GM12878 (cell line): ENCODE data around the gene CCDC169. TPM values are rescaled to one million over a fixed set of nuclear protein-coding genes. Genes with fewer than 3 reads are reported as not detected.

Experiments
- BACH1 ChIP-seq: fragments of 450-650 bp; IDR thresholded peaks from 2 replicates; pipeline ENCODE4 v1.6.1; 2017; ENCODE audit warnings: mild to moderate bottlenecking, borderline replicate concordance
- CEBPZ ChIP-seq: fragments of 150-350 bp; IDR thresholded peaks from 2 replicates; pipeline ENCODE4 v1.6.1; 2016; ENCODE audit warnings: low read depth, low read length
- DPF2 ChIP-seq: fragments of 450-650 bp; IDR thresholded peaks from 2 replicates; pipeline ENCODE4 v1.6.1; 2017; ENCODE audit warnings: mild to moderate bottlenecking
- MYC ChIP-seq: IDR thresholded peaks from 2 replicates; pipeline ENCODE4 v1.6.1; 2011; ENCODE audit warnings: mild to moderate bottlenecking, low read length, moderate library complexity, inconsistent platforms; ENCODE audit not compliant: insufficient read depth, insufficient replicate concordance, insufficient read length, severe bottlenecking
- NBN ChIP-seq: fragments of 450-650 bp; IDR thresholded peaks from 2 replicates; pipeline ENCODE4 v1.6.1; 2016
- PAX8 ChIP-seq: fragments of 450-650 bp; IDR thresholded peaks from 2 replicates; pipeline ENCODE4 v1.6.1; 2017; ENCODE audit warnings: mild to moderate bottlenecking, moderate library complexity
- RCOR1 ChIP-seq: conservative IDR thresholded peaks from 2 replicates; pipeline ENCODE4 v1.6.1; 2012; ENCODE audit warnings: low read depth, low read length, improper control_type of control experiment
- RFX5 ChIP-seq: IDR thresholded peaks from 2 replicates; pipeline ENCODE4 v1.6.1; 2011; ENCODE audit warnings: low read depth, low read length, improper control_type of control experiment
- SIN3A ChIP-seq: IDR thresholded peaks from 2 replicates; pipeline ENCODE4 v1.6.1; 2012; ENCODE audit warnings: low read depth, low read length, improper control_type of control experiment
- SMC3 ChIP-seq: IDR thresholded peaks from 2 replicates; pipeline ENCODE4 v1.6.1; 2011; ENCODE audit warnings: low read length, improper control_type of control experiment, borderline replicate concordance
- ZBTB4 ChIP-seq: fragments of 450-650 bp; formaldehyde crosslinking; IDR thresholded peaks from 2 replicates; pipeline ENCODE4 v1.4.0; 2022; ENCODE audit warnings: mild to moderate bottlenecking, moderate library complexity
- polyA plus RNA-seq, 11 experiments: library from polyadenylated mRNA; depleted of rRNA in 4 of 11; unstranded in 6 of 11; stranded (reverse) in 5 of 11; fragments of >200 nt; fragmentation: Nextera tagmentation in 4 of 11; fragmentation: Illumina TruSeq in 1 of 11; extraction: Ambion mirVana in 4 of 11; extraction: Trizol in 1 of 11; gene quantifications; 1 replicate in 1 of 11; 2 replicates in 10 of 11; pipeline versions ENCODE4 v1.2.1 to v1.2.3, GENCODE V29; 2011 to 2016; ENCODE audit warnings: inconsistent platforms in 2 of 11, missing spikeins in 2 of 11, low read depth in 1 of 11
- total RNA-seq, 4 experiments: library from RNA; depleted of rRNA in 3 of 4; stranded (reverse); fragments of >200 nt in 3 of 4; fragmentation: Illumina TruSeq in 1 of 4; extraction: Trizol in 1 of 4; gene quantifications; 2 replicates each; pipeline versions ENCODE4 v1.2.1 to v1.2.3, GENCODE V29; 2013 to 2021
- TF ChIP-seq, protein P1 (sequence below): fragments of 450-650 bp; IDR thresholded peaks from 2 replicates; pipeline ENCODE4 v1.6.1; 2016; ENCODE audit warnings: mild to moderate bottlenecking

CCDC169 gene
- total and polyA plus RNA-seq, 10 of the 15 experiments (the other 5 are each of a cell fraction or from before 2014, with no cell fraction given), result 0.13 to 1.4 (median 0.24) TPM; not detected in 4

DNA sequence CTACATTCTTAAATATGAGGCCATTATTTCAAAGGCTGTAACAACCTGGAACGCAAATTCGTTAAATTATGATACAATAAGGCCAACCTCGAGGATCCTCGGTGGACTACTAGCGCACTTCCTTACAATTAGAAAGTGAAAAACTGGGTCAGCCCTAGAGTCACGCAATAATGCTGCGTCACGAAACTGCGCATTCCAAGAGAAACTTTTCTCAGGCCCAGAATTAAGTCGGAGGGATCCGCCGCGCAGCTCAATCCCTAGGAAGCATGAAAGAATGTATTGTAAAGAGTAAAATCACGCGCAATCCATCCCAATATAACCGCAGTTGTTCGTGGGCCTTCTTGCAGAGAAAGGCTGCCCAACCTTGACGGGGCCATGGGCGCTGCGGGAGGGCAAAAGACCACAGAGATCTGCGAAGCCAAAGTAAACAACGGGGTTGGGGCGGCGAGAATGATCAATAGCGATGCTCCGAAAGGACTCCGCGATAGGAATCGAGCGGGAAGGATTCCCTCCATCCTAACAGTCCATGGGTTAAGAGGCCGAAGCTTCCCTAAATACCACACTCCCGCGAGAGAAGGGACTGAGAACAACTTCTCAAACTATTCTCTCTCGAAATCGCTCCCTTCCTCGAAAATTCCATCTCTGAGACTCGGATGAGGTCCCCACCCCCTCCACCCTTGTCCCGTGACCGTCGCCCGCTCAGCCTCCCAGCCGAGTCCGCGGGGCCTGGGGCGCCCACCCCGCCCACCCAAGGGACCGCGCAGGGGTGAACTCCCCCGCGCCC lies 48.0 kb upstream of the CCDC169 start (continued):
- TF ChIP-seq CEBPZ, result no peak
- TF ChIP-seq, protein P1, sequence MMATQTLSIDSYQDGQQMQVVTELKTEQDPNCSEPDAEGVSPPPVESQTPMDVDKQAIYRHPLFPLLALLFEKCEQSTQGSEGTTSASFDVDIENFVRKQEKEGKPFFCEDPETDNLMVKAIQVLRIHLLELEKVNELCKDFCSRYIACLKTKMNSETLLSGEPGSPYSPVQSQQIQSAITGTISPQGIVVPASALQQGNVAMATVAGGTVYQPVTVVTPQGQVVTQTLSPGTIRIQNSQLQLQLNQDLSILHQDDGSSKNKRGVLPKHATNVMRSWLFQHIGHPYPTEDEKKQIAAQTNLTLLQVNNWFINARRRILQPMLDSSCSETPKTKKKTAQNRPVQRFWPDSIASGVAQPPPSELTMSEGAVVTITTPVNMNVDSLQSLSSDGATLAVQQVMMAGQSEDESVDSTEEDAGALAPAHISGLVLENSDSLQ, result no peak
- no peak for TF ChIP-seq SIN3A
- TF ChIP-seq BACH1, result peak; percentile 86
- TF ChIP-seq PAX8, result no peak
- no peak for TF ChIP-seq RCOR1
- no peak for TF ChIP-seq NBN
- no peak for TF ChIP-seq RFX5
- TF ChIP-seq DPF2, result peak; percentile 45; the same call in 1 of the 2 replicates
- TF ChIP-seq SMC3, result no peak
- TF ChIP-seq MYC, result no peak
- no peak for TF ChIP-seq ZBTB4 (CRISPR knock-in tag)
